CD4-positive, alpha-beta T cell treated with Interleukin-21 for 1 hour (primary cell): ENCODE results near the gene COPS6.

Experiments used
- DNase-seq: peaks from one replicate; pipeline ENCODE4 v3.0.0-alpha.2; 2020

Gene COPS6

GRCh38 chr7:100102950-100103840, 14.4 kb downstream of the COPS6 start:
- no peak for DNase-seq

GRCh38 chr7:100105534-100105933, 16.8 kb downstream of the COPS6 start:
- no peak for DNase-seq

GRCh38 chr7:100106633-100107032, 17.9 kb downstream of the COPS6 start:
- DNase-seq = no peak

GRCh38 chr7:100107125-100107737, 18.5 kb downstream of the COPS6 start:
- no peak for DNase-seq

- DNase-seq = no peak
Measured at GRCh38 chr7:100107890-100108289, 19.1 kb downstream of the COPS6 start.

GRCh38 chr7:100109521-100110163, 20.9 kb downstream of the COPS6 start:
- DNase-seq = no peak

GRCh38 chr7:100111156-100111555, 22.4 kb downstream of the COPS6 start:
- DNase-seq = no peak

GRCh38 chr7:100111914-100112313, 23.1 kb downstream of the COPS6 start:
- no peak for DNase-seq

- no peak for DNase-seq
Measured at GRCh38 chr7:100115026-100115425, 26.3 kb downstream of the COPS6 start.

GRCh38 chr7:100118388-100119071, 29.8 kb downstream of the COPS6 start:
- no peak for DNase-seq

GRCh38 chr7:100119072-100119969, 30.6 kb downstream of the COPS6 start, which contains the start of the genes CNPY4 and TAF6:
CNPY4 (plus strand) TSS chr7:100119634; CDS start chr7:100119745, 111 bp downstream.
TAF6 (minus strand) TSS chr7:100119358; CDS start chr7:100114209, 5,149 bp downstream.
- peak; percentile 96 for DNase-seq

- peak; percentile 81 for DNase-seq
Measured at GRCh38 chr7:100119970-100120732, 31.4 kb downstream of the COPS6 start.

- no peak for DNase-seq
Measured at GRCh38 chr7:100120733-100121036, 31.9 kb downstream of the COPS6 start.

GRCh38 chr7:100122067-100122466, 33.3 kb downstream of the COPS6 start:
- no peak for DNase-seq

GRCh38 chr7:100122568-100122967, 33.8 kb downstream of the COPS6 start:
- no peak for DNase-seq

GRCh38 chr7:100124301-100125230, 35.8 kb downstream of the COPS6 start:
- DNase-seq = no peak

GRCh38 chr7:100126239-100126930, 37.6 kb downstream of the COPS6 start:
- no peak for DNase-seq

GRCh38 chr7:100126931-100127865, 38.4 kb downstream of the COPS6 start, which contains the start of gene MBLAC1:
MBLAC1 (plus strand) TSS chr7:100126967; CDS start chr7:100127396, 429 bp downstream.
- peak; percentile 94 for DNase-seq
